GM10847 (cell line): ENCODE data around the gene SYTL3.

Experiments
- POLR2A ChIP-seq: IDR thresholded peaks from 2 replicates; pipeline ENCODE4 v1.6.1; 2011; ENCODE audit not compliant: insufficient read length; ENCODE audit errors: extremely low read depth

The SYTL3 gene

DNA sequence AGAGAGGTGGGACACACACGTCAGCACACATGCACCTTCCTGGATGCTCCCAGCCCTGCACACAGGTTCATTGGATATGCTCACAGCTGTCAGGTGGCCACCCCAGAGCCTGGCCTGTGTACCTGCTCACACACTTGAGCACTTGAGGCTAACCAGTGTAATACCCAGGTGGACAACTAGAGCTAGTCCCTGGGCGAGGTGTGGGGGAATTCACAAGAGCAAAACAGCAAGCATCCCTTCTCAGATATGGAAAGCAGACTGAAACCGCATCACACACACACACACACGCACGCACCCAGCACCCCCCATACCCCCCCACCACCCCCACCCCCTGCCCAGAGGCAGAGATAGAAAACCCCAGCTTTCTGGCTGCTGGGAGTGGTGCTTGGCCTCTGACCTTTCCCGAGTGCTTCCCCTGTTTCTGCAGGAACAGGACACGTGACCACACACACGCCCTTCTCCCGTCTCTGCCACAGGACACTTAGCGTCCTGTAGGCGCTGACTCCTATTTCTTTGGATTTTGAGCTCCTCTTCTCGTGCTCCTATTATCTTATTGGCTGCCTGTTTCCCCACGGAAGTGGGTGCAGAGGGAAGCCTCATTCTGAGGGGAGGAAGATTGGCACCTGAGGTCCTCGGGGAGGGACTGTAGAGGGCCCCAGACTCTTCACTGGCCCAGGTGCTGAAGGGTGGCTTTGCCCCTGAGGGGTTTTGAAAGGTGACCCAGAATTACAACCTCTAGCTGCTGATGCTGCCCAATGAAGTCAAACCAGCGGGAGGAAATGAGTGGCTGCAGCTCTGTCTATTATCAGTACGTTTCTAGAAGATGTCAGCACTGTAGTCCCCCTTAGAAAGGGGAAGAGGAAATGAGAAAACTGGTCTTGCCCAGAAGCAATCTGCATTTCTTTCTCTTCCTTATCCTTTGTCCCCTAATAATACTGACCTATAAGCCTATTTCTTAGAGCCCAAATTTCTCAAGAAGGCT is 65.8 kb downstream of the SYTL3 start:
- TF ChIP-seq POLR2A, result no peak

DNA sequence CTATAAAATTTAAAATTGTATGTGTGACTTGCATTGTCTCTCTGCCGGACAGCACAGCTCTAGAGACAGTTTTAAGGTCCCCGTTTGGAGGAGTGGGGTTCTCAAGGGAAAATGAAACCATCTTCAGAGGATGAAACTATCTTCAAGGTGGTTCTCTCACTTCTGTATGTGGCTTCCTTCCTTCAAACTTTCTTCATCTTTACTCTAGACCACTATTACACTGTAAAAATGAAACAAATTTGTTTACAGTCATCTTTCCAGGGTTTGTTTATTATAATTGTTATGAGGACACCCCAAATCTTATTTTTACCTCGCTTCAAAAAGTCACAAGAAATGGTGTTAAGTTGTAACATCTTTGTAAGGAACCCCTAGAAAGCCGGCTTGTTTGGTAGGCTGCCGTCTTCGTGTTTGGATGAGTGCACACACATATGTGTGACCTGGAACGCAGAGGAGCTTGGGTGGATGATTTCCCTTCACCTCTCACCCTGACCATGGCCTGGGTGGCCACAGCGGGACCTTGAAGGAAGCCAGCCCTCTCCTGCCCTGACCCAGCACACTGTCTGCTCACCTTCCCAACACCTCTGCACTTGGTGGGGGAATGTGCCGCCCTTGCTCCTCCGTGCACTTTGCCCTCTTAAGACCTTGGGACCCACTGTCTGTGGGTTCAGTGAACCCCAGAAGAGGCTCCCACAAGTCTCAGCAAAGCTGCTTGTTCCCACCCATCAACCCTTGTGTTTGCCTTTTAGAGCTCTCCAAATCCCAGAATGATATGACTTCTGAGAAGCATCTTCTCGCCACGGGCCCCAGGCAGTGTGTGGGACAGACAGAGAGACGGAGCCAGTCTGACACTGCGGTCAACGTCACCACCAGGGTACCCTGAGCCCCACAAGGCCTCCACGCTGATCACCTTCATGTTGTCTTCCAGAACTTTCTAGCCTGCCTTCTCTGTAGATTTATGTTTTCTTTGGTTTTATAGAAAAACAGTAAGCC is 67.8 kb downstream of the SYTL3 start:
- no peak for TF ChIP-seq POLR2A

DNA sequence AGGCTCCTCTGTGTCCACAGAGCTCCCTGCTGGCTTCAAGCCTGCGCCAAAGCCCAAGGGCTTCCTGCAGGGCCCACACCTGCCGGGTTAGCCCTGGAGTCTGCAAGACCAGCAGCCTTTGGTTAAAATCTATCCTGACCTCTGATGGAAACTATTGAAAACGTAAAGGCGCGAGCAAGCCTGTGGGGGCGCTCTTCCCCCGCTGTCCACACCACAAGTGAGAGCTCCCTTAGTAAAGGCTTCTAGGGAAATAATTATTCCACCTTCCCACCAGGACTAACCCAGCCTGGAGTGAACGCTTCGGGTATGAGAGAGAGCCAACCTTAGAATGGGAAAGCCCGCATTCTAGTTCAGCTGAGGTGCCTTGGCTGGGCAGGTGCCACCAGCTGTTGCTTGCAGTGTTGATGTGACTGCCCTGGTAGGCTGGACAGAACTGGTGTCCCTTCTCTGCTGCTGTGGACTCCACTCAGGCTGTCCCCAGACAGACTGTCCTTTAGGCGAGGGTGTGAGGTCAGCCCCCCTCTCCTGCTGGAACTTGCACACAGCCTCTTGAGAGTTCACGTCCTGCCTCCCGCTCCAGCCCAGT is 68.7 kb downstream of the SYTL3 start:
- TF ChIP-seq POLR2A, result no peak

DNA sequence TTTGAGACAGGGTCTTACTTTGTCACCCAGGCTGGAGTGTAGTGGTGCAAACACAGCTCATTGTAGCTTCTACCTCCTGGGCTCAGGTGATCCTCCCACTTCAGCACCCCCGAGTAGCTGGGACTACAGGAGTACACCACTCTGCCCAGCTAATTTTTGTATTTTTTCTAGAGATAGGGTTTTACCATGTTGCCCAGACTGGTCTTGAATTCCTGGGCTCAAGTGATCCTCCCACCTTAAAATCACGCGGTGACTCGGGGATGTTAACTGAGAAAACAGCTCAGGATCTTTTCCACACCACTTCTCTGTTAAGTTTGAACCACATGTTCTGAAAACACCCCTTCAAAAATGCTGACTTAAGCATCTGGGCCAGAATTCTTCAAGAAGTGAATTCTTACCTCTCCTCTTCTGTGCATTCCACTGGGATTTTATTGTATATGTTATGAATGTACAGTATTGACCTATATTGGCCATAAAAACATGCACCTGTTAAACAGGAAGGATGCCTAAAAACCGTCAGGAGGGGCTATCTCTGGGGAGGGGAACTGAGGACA is 72.4 kb downstream of the SYTL3 start:
- TF ChIP-seq POLR2A, result no peak

DNA sequence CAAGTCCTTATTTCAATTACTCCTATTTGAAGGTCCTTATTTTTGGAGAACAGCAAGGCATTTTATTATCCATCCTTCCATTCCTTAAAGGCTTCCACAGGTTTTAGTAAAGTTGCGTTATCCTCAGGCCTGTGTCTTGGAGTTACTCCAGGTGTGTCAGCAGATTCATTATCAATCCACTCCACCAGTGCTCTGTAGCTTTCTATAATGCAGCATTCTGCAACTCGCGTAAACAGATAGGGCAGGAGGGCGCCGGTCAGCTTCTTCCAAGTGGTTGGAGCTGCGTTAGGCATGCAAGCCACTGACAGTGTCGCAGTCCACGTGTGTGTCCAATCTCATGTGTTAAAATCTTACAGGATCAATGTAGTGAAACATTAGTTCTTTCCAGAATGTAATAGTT is 75.8 kb downstream of the SYTL3 start:
- no peak for TF ChIP-seq POLR2A

DNA sequence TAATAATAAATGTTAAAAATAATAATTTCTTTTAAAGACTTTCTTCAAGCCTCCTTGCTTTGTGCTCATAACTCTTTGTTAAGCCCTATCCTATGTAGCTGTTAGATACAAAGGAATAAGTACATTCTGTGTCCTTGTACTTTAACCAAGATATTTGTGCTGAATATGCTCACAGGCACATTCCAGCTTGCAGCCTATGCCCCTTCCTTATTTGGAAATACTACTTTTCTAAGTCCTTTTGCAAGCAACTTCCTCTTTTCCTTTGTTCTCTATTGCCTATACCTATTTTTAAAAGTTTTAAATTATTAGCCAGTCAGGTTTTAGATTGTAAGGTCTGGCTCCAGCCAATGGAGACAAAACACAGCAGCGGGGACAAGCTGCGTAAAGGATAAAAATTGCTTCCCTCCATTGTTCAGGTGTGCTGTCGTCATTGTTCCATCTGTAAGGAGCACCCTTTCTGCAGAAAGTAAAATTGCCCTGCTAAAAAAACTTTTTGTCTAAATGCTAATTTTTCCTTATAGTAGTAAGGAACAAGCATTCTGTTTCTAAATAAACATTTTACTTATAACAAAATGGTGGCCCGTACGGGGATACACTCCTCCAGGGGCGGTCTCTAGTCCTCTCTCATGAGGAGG is 80.2 kb downstream of the SYTL3 start:
- no peak for TF ChIP-seq POLR2A

DNA sequence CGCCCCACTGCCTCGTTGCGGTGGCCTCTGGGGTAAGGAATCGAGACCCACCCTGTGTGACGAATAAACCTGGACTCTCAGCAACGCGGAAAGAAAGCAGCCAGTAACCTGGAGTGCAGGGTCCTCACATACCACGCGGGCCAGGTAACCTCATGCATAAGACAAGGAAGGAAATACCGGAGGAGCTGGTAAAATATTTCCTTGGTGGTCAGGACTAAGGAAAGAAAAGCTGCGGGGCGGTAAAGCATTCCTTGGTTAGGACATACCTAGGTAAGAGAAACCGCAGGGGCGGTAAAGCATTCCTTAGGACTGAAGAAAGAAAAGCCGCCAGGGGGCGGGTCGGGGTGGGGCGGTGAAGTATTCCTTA is 80.7 kb downstream of the SYTL3 start:
- TF ChIP-seq POLR2A, result no peak

DNA sequence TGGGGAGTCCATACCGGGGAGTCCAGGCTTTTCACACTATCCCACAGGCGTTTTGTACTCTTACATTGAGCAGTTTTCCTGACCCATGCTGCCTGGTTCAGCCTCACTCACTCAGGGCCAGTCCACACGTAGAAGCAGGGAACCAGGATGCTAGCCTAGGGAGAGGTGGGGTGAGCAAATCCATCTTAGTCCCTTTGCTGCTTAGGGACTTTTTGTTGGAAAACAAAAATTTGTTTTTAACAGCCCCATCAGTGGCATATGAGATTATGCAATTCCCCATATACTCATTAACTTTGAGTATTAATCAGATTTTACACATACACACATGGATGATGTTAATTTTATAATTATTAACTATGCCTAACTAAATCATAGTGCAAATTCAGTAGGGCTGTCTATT is 85.2 kb downstream of the SYTL3 start:
- TF ChIP-seq POLR2A, result no peak

DNA sequence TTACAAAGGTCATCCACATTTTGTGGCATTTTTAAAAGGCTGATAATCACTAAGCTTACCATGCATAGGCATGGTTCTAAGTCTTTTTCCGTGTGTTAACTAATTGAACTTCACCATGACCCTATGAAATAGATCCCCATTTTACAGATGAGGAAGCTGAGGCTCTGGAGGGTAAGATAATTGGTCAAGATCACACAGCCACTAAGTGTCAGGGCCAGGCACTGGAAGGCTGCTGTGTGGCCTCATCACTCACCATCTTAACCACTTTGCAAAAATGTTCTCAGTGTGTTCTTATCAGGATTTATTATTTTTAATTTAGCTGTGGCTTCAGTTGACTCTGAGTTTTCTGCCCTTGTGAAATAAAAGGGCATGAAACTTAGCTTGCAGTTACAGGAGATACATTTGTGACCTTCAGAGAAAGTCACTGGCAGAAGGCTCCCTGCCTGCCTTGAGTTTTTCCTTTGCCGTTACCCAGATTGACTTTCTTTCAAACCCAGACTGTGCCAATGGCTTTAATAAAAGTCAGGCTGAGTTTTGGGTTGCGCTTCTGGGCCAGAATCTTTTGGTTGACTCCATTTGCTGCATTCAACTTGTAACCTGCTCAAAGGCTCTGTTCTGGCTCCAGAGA is 87.3 kb downstream of the SYTL3 start:
- TF ChIP-seq POLR2A, result no peak

DNA sequence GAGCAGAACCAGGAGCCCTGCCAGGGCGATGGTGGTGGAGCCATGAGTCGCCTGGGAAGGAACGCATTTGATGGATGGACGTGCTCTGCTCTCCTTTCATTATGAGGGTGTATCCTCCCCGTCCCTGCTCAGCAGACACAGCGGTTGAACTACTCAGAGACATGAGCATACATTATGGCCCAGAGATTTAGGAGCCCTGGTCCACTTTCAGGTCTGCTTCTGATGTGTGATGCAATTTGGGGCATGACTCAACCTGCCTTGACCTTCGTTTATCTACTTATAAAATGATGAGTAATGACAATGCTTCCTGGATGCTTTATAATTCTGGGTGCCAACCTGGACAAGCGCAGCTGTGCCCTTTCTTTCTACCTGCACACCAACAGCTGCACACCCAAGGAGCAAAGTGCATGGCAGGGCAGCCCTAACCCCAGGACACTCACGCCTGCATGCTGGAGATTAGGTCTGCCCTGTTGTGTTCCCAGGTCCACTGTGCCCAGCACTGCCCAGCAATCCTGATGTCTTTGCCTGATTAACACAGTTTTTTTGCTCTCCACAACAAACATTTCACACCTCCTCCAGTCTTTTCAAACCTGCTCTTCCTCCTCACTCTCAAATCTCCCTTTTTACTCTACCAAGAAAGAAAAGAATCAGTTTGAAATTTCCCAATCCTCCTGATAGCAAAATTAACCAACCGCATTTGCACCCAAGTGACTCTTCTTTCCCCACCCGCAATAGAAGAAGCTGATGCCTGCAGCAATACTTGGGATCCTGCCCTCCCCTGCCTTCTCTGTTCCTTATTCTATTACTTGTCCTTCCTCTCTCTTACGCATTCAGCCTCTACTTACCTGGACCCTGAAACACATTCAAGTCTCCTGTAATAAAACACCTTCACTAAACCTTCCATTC is 88.1 kb downstream of the SYTL3 start:
- no peak for TF ChIP-seq POLR2A

DNA sequence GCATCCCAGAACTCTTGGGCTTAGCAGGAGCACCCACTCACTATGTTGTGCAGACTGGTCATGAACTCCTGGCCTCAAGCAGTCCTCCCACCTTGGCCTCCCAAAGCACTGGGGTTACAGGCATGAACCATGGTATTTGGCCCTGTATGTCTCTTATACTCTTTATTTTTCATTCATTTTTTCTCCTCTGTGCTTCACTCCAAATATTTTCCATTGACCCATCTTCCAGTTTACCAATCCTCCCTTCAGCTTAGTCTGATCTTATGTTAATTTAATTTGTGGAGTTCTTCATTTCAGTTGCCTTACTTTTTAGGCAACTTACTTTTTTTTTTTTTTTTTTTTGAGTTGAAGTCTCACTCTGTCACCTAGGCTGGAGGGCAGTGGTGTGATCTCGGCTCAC is 89.8 kb downstream of the SYTL3 start:
- TF ChIP-seq POLR2A, result no peak

DNA sequence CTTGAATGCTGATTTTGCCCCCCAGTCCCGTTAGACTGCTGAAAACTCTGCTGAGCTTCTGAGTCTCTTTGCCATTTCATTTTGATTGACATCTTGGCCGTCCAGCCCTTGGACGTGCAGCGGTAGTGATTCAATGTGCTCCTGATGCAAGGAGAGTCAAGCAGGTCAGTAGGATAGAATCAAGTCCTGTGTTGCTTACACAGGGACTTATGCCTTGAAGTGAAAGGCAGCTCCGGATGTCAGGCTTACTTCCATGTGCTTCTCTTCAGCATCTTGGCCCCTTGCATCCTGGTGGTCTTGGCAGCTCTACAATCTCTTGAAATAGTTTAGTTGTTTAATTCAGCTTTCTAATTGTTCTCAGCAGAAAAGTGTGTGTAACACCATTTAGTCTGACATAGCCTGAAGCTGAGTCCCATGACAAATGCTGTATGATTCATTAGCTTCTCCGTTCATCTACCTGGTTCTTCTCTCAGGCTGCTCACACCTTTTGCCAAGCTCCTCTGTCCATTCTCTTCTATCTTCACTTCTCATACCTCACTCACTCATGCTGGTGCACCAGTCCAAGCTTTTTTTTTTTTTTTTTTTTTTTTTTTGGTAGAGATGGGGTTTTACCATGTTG is 93.3 kb downstream of the SYTL3 start:
- TF ChIP-seq POLR2A, result no peak

DNA sequence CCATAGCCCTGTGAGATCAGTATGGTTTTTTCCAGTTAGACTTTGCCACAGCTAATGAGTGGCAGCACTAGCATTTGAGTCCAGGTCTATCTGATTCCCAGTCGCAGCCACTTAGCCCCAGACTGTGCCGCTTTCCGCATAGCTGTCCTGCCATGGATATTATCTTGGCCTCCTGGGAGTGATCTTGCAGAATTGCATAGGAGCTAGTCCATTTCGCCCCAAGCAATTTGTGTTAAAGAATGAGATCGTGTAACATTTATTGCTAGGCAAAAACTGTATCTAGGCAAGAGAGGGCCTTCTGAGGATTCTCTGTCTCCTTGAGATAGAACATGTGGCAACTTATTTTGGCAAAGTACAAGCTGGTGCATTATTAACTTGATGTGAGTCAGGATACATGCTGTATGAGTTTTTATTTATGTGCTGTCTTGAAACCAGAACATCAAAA is 95.2 kb downstream of the SYTL3 start:
- no peak for TF ChIP-seq POLR2A

DNA sequence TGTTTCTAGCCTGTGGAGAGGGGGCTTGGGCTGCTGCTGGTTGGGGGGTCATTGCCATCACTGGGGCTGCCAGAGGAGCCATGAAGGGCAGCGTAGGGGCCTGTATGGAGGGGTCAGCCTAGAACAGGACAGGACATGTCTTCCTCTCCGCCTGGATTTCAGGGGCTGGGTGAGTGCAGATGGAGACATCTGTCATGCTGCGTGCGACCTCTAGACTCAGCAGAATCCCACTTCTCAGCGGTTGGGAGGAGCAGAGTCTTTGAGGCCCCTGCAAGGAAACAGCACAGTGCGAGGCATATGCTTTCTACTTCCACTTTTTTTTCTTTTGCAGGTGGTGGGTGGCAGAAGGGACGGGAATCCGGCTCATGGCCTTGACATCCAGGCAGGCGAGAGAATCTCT is 101.4 kb downstream of the SYTL3 start:
- TF ChIP-seq POLR2A, result no peak
